Measurements from ENCODE around the gene TOP1.

GRCh38 chr20:41098703-41099250, 70.2 kb downstream of the TOP1 start:
- TF ChIP-seq CTCF (IDR thresholded peaks at IDR 0.05; ENCODE audit: low read length) (no peak), EZH2 (optimal IDR thresholded peaks at IDR 0.05; ENCODE audit: low read depth, low read length) (no peak), EZH2phosphoT487 (IDR thresholded peaks at IDR 0.05; ENCODE audit: low read length) (no peak)
